ENCODE measurements around the gene PITHD1. TPM values are rescaled to one million over a fixed set of nuclear protein-coding genes. Genes with fewer than 3 reads are reported as not detected.
"Not testable (repeated sequence)": the region's sequence is repeated elsewhere in the genome, so short reads cannot be mapped to it uniquely, and the experiment has no call there.

Gene PITHD1, protein sequence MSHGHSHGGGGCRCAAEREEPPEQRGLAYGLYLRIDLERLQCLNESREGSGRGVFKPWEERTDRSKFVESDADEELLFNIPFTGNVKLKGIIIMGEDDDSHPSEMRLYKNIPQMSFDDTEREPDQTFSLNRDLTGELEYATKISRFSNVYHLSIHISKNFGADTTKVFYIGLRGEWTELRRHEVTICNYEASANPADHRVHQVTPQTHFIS
- total RNA-seq = 10 to 100 TPM; 29.5 to 57.0 (median 45.1) TPM

DNA sequence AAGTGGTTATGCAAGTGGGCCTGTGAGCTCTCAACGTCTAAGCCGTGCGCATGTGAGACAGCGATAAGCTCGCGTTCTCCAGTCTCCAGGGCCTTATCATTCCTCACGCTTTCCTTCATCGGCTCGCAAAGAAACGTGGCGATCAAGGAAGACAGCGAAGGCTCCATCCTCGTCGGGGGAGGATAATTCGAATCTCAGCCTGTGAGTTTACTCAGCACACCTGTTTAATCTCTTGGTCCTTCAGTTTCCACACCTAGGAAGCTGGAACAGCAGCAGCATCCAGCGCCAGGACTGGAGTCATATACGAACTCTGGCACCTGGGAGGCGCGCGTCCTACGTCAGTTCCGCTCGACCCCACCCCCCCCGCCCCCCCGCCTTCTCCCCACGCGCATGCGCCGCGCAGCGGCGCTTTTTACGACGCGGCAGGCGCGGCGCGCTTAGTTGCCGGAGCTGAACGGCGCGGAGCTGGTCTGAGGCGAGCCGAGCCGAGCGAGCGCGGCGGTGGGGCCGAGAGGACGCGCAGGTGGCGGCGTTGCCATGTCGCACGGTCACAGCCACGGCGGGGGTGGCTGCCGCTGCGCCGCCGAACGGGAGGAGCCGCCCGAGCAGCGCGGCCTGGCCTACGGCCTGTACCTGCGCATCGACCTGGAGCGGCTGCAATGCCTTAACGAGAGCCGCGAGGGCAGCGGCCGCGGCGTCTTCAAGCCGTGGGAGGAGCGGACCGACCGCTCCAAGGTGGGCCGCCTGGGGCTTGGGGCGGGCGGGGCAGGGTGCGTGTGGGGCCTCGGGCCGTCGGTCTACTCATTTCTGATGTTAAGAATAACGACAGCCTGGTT lies at the start of gene PITHD1:
PITHD1 (plus strand) TSS at position 440 of the 836 bp plus-strand sequence; CDS start at position 538, 98 bp downstream.
- 1% methylated on average over 16 to 38 of the region's 91 CpGs for WGBS, 2 donors
- peak within 1 kb of the TSS; percentile 65 to 95 (median 86) for H3K4me3 ChIP-seq
- peak; percentile 88 to 94 for ATAC-seq (ENCODE audit: low FRiP score in 2 of 2)
- no peaks in the 10 kb centered on the region for H3K9me3 ChIP-seq
- H3K4me1 ChIP-seq = peaks cover 23 to 31% (median 24%) of the 10 kb centered on the region in 4 donors
- H3K27ac ChIP-seq = peak within 1 kb of the TSS; percentile 83 to 92 (median 88)
- DNase-seq = peak; percentile 82 to 96
- TF ChIP-seq POLR2A (IDR thresholded peaks at IDR 0.05) = peak in 2 of 4 donors; percentile 85 to 96
- TF ChIP-seq, protein P1, sequence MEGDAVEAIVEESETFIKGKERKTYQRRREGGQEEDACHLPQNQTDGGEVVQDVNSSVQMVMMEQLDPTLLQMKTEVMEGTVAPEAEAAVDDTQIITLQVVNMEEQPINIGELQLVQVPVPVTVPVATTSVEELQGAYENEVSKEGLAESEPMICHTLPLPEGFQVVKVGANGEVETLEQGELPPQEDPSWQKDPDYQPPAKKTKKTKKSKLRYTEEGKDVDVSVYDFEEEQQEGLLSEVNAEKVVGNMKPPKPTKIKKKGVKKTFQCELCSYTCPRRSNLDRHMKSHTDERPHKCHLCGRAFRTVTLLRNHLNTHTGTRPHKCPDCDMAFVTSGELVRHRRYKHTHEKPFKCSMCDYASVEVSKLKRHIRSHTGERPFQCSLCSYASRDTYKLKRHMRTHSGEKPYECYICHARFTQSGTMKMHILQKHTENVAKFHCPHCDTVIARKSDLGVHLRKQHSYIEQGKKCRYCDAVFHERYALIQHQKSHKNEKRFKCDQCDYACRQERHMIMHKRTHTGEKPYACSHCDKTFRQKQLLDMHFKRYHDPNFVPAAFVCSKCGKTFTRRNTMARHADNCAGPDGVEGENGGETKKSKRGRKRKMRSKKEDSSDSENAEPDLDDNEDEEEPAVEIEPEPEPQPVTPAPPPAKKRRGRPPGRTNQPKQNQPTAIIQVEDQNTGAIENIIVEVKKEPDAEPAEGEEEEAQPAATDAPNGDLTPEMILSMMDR (IDR thresholded peaks at IDR 0.05) = peak in 1 of 6 experiments; percentile 13
- TF ChIP-seq POLR2AphosphoS5 (IDR thresholded peaks at IDR 0.05) = peak; percentile 82 to 93
- TF ChIP-seq EP300 (IDR thresholded peaks at IDR 0.05) = no peak
- peaks cover 0 to 26% (median 2%) of the 10 kb centered on the region in 4 donors for H3K36me3 ChIP-seq
- no peaks in the 10 kb centered on the region for H3K27me3 ChIP-seq

DNA sequence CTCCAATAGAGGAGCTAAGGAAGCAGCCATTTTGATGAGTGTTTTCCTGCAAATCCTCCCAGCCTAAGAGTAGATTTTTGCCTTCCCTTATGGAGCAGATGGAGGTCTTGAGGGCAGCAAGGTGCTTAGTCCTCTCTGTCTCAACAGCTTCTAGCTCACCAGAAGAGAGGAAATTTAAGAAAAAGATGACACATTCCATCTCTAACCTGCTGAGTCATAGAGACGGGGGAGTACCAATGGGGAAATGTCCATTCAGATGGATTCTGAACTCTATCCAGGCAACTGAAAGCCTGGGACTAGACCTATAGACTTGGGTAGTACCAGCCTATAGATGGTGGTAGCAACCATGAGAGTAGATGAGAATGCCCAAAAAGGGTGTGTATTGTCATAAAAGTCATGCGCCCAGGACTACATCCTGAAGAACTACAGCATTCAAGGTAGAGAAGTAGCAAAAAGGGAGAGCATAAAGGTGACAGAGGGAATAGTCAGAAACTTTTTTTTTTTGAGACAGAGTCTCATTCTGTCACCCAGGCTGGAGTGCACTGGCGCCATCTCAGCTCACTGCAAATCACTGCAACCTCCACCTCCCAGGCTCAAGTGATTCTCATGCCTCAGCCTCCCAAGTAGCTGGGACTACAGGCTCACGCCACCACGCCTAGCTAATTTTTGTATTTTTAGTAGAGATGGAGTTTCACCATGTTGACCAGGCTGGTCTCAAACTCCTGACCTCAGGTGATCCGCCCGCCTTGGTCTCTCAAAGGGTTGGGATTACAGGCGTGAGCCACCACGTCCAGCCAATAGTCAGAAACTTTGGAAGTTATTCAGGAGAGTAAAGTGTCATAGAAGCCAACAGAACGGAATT lies 45.6 kb upstream of the PITHD1 start:
- H3K27ac ChIP-seq = no peak overlapping the region
- TF ChIP-seq POLR2A (IDR thresholded peaks at IDR 0.05) = no peak
- no peak for TF ChIP-seq EP300 (IDR thresholded peaks at IDR 0.05)
- no peak for TF ChIP-seq POLR2AphosphoS5 (IDR thresholded peaks at IDR 0.05)
- TF ChIP-seq, protein P1 (IDR thresholded peaks at IDR 0.05) = no peak
- H3K27me3 ChIP-seq = no peaks in the 10 kb centered on the region
- no peak overlapping the region for H3K4me3 ChIP-seq
- no peak for DNase-seq
- ATAC-seq (ENCODE audit: low FRiP score in 2 of 2) = no peak
- WGBS, 2 donors = 94% methylated on average over 10 of the region's 10 CpGs
- no peaks in the 10 kb centered on the region for H3K36me3 ChIP-seq
- H3K4me1 ChIP-seq = peaks cover 9 to 27% (median 13%) of the 10 kb centered on the region in 4 donors
- H3K9me3 ChIP-seq = no peaks in the 10 kb centered on the region

DNA sequence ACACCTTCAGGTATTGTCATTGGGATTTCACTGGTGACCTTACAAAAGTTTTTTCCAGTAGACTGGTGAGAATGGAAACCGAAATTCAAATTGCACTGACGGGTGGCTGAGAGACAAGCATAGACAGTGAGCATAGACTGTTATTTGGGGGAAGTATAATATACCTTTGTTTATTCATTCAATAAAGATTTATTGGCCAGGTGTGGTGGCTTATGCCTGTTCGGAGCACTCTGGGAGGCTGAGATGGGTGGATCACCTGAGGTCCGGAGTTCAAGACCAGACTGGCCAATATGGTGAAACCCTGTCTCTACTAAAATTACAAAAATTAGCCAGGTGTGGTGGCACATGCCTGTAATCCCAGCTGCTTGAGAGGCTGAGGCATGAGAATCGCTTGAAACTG lies 44.9 kb upstream of the PITHD1 start:
- H3K4me1 ChIP-seq = peaks cover 4 to 20% (median 6%) of the 10 kb centered on the region in 4 donors
- DNase-seq; H3K36me3 ChIP-seq; H3K27ac ChIP-seq; H3K27me3 ChIP-seq; H3K9me3 ChIP-seq; ATAC-seq (ENCODE audit: low FRiP score in 2 of 2); H3K4me3 ChIP-seq: not testable (repeated sequence)
- 93 to 95% methylated on average over 5 of the region's 5 CpGs for WGBS, 2 donors

DNA sequence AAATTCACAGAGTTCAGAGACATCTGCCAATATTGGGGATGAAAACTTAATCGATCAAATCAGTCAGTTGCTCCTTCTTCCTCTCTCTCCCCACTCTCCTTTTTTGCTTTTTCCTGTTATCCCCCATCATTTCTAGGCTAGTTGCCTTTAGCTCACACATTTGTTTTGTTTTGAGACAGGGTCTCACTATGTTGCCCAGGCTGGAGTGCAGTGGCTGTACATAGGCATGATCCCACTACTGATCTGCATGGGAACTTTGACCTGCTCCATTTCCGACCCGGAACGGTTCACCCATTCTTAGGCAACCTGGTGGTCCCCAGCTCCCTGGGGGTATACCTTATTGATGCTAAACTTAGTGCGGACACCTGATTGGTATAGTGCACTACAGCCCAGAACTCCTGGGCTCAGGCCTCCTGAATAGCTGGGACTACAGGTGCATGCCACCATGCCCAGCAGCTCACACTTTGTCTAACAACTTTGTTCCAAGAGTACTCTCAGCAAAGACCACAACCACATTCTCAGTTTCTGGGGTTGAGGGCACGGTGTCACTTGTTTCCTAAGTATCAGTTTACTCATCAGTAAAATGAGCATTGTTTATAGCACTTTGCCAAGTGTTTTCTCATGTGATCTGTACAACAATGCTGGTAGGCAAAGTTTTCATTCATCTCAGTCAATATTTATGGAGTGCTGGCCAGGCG lies 41.6 kb upstream of the PITHD1 start:
- Histone ChIP-seq H3K27me3 (no peaks in the 10 kb centered on the region), H3K27ac (no peak overlapping the region), H3K4me1 (peaks cover 0 to 13% (median 0%) of the 10 kb centered on the region in 4 donors), H3K36me3 (no peaks in the 10 kb centered on the region), H3K9me3 (no peaks in the 10 kb centered on the region), H3K4me3 (no peak overlapping the region)
- no peak for ATAC-seq (ENCODE audit: low FRiP score in 2 of 2)
- 91 to 95% methylated on average over 7 of the region's 7 CpGs for WGBS, 2 donors
- TF ChIP-seq POLR2AphosphoS5 (IDR thresholded peaks at IDR 0.05) (no peak), POLR2A (IDR thresholded peaks at IDR 0.05) (no peak), EP300 (IDR thresholded peaks at IDR 0.05) (no peak)
- TF ChIP-seq, protein P1 (IDR thresholded peaks at IDR 0.05) = no peak
- DNase-seq = no peak

Data from upper lobe of left lung (tissue), 6 donors.